ENCODE results near the gene GDPD1. TPM values are rescaled to one million over a fixed set of nuclear protein-coding genes. Genes with fewer than 3 reads are reported as not detected.
"Not testable (repeated sequence)": the region's sequence is repeated elsewhere in the genome, so short reads cannot be mapped to it uniquely, and the experiment has no call there.

The GDPD1 gene
- 5.9 TPM for polyA plus RNA-seq (2013, experiment 1 of 2)
- polyA plus RNA-seq (2013, experiment 2 of 2) = 5.9 TPM

DNA sequence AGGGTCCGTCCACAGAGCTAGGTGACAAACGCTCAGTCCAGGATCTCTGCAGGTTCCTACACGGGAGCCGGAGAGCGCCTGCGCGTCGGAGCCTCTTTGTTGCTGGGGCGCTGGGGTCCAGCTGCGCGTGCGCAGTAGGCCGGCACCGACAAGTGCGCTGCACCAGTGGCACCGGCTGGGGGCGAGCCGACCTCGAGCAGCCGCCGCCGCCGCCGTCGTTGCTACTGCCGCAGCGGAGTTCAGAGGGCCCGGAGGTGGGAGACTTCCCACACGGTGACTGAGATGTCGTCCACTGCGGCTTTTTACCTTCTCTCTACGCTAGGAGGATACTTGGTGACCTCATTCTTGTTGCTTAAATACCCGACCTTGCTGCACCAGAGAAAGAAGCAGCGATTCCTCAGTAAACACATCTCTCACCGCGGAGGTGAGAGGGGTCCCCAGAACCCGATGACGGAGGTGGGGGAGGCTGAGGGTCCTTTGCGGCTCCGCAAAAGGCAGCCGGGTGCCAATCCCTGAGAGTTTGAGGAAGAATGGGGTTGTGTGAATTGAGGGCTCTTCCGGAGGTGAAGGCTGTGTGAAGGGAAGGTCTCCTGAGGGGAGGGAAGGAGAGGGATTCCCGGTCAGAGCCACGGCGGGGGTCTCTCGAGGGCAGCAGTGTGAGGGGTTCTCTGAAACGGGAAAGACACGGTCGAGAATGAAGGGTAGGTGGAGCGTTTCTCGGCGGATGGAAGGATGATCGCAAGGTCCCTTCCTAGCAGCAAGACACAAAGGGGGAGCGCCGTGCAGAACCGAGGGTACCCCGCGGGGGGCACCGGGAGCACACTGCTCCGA lies at the start of gene GDPD1:
TSS of gene GDPD1 (plus strand) at position 184 of the 831 bp plus-strand sequence. CDS start at position 283, 99 bp downstream.
- peak within 1 kb of the TSS; percentile 43 for H3K27ac ChIP-seq (ENCODE audit: low read depth, low read length, severe bottlenecking)

DNA sequence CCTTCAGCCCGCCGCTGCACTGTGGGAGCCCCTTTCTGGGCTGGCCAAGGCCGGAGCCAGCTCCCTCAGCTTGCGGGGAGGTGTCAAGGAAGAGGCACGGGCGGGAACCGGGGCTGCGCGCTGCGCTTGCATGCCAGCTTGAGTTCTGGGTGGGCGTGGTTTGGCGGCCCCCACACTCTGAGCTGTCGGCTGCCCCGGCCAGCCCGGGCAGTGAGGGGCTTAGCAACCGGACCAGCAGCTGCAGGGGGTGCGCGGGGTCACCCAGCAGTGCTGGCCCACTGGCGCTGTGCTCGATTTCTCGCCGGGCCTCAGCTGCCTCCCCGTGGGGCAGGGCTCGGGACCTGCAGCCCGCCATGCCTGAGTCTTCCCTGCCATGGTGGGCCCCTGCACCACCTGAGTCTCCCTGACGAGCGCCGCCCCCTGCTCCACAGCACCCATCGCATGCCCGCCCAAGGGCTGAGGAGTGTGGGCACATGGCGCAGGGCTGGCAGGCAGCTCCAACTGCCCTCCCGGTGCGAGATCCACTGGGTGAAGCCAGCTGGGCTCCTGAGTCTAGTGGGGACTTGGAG lies 47.8 kb upstream of the GDPD1 start:
- H3K36me3 ChIP-seq (ENCODE audit: control insufficient read depth, insufficient read depth, low read length) = peaks cover 67% of the 10 kb centered on the region
- H3K4me1 ChIP-seq (ENCODE audit: control insufficient read depth, insufficient read depth, low read length, poor library complexity, severe bottlenecking) = peaks cover 2% of the 10 kb centered on the region
- no peaks in the 10 kb centered on the region for H3K9me3 ChIP-seq (ENCODE audit: control insufficient read depth, low read length)
- WGBS, 2 experiments (ENCODE audit: insufficient coverage in 2 of 2) = 98% methylated on average over 24 to 27 of the region's 33 CpGs
- no peak overlapping the region for H3K4me3 ChIP-seq (ENCODE audit: extremely low read depth, insufficient read depth, low read length, poor library complexity, severe bottlenecking)
- H3K27ac ChIP-seq (ENCODE audit: low read depth, low read length, severe bottlenecking) = no peak overlapping the region

More for the DNA sequence above, at the start of gene GDPD1:
- Histone ChIP-seq H3K4me1 (ENCODE audit: control insufficient read depth, insufficient read depth, low read length, poor library complexity, severe bottlenecking) (no peaks in the 10 kb centered on the region), H3K4me3 (ENCODE audit: extremely low read depth, insufficient read depth, low read length, poor library complexity, severe bottlenecking) (peak within 1 kb of the TSS; percentile 66), H3K36me3 (ENCODE audit: control insufficient read depth, insufficient read depth, low read length) (no peaks in the 10 kb centered on the region), H3K9me3 (ENCODE audit: control insufficient read depth, low read length) (no peaks in the 10 kb centered on the region)
- WGBS, 2 experiments (ENCODE audit: insufficient coverage in 2 of 2) = 1% methylated on average over 49 to 54 of the region's 60 CpGs

DNA sequence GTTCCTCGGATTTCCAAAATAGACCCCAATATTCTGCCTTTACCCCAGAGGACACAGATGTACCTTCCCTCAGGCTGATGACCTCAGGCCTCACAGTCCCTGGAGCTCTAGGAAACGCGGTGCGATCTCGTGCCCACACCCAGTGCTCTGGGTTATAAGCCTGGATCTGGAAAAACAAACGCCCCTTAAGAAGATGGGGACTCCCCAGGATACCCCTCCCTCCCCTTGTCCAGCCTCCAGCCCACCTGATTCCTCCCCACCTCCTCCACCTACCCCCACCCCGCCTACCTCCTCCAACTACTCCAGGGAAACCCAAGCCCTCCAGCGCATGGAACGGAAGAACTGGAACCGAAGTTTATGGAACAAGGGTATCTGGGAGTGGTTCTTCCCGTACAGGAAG lies 45.6 kb upstream of the GDPD1 start:
- Histone ChIP-seq H3K4me3 (ENCODE audit: extremely low read depth, insufficient read depth, low read length, poor library complexity, severe bottlenecking) (no peak overlapping the region), H3K36me3 (ENCODE audit: control insufficient read depth, insufficient read depth, low read length) (peaks cover 65% of the 10 kb centered on the region), H3K4me1 (ENCODE audit: control insufficient read depth, insufficient read depth, low read length, poor library complexity, severe bottlenecking) (no peaks in the 10 kb centered on the region), H3K27ac (ENCODE audit: low read depth, low read length, severe bottlenecking) (no peak overlapping the region), H3K9me3 (ENCODE audit: control insufficient read depth, low read length) (no peaks in the 10 kb centered on the region)
- 97 to 98% methylated on average over 5 to 10 of the region's 11 CpGs for WGBS, 2 experiments (ENCODE audit: insufficient coverage in 2 of 2)

DNA sequence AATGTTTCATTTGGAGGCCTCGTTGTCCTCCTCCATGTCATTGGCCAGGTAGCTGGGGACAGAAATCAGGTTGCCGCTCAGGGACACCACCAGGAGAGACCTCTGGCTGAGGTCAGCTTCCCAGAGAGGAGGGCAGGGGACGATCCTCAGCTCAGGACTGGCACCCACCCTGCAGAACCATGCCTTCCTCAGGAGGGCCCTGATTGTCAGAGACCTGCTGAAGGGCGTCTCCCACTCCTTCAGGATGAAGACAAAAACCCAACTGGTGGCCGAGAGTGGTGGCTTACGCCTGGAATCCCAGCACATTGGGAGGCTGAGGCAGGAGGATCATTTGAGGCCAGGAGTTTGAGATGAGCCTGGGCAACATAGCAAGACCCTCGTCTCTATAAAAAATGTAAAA lies 45.2 kb upstream of the GDPD1 start:
- no peak overlapping the region for H3K27ac ChIP-seq (ENCODE audit: low read depth, low read length, severe bottlenecking)
- H3K36me3 ChIP-seq (ENCODE audit: control insufficient read depth, insufficient read depth, low read length) = peaks cover 64% of the 10 kb centered on the region
- H3K9me3 ChIP-seq (ENCODE audit: control insufficient read depth, low read length) = no peaks in the 10 kb centered on the region
- 97 to 98% methylated on average over 6 to 7 of the region's 7 CpGs for WGBS, 2 experiments (ENCODE audit: insufficient coverage in 2 of 2)
- no peaks in the 10 kb centered on the region for H3K4me1 ChIP-seq (ENCODE audit: control insufficient read depth, insufficient read depth, low read length, poor library complexity, severe bottlenecking)
- H3K4me3 ChIP-seq (ENCODE audit: extremely low read depth, insufficient read depth, low read length, poor library complexity, severe bottlenecking) = no peak overlapping the region

DNA sequence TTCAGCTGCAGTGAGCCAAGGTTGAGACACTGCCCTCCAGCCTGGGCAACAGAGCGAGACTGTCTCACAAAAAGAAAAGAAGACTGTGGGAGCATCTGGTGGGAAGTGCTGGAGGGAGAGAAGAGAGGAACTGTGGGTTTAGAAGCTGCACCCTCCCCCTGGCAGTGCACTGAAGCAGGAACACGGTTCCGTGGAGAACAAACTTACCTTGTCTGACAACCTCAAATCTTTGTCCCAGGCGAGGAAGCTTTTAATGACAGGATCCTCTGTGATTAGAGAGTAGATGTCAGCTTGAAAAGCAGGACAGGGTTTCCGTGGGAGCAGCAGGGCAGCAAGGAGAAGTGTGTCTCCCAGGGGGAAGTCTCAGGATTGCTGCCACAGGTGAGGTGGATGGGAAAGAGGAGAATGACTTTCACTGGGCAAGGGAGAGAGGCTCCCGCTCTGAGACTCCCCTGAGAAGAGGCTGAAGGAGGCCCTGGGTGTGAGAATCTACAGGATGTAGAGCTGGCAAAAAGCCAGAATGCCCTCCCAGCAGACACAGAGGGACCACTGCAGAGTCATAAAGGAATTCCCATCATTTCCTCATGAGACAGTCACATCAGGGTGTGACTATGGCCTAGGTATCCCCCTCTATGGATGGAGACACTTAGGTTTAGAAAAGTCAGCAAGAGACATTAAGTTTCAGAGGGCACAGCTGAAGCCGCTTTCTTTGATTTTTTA lies 41.9 kb upstream of the GDPD1 start:
- Histone ChIP-seq H3K4me1 (ENCODE audit: control insufficient read depth, insufficient read depth, low read length, poor library complexity, severe bottlenecking) (no peaks in the 10 kb centered on the region), H3K36me3 (ENCODE audit: control insufficient read depth, insufficient read depth, low read length) (peaks cover 65% of the 10 kb centered on the region), H3K27ac (ENCODE audit: low read depth, low read length, severe bottlenecking) (no peak overlapping the region), H3K9me3 (ENCODE audit: control insufficient read depth, low read length) (no peaks in the 10 kb centered on the region), H3K4me3 (ENCODE audit: extremely low read depth, insufficient read depth, low read length, poor library complexity, severe bottlenecking) (no peak overlapping the region)
- WGBS, 2 experiments (ENCODE audit: insufficient coverage in 2 of 2) = 88 to 97% methylated on average over 3 to 5 of the region's 7 CpGs

DNA sequence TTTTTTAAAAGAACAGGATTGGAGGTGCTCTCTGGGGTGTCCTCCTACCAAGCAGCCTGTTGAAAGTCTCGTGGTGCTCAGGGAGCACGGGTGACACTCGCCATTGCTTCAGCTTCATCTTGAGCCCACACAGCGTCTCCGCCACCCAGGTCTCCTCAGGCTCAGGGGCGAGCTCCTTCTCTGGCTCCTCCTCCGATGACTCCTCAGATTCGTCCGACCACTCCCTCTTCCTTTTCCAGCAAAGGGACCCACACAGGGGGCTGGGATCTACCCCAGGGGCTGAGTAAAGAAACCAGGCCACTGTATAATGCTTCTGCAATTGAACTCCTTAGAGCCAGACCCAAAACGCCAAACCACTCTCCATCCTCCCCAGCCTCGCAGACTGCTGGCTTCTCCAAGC lies 40.7 kb upstream of the GDPD1 start:
- not testable (repeated sequence) for H3K4me3 ChIP-seq (ENCODE audit: extremely low read depth, insufficient read depth, low read length, poor library complexity, severe bottlenecking); H3K27ac ChIP-seq (ENCODE audit: low read depth, low read length, severe bottlenecking); H3K9me3 ChIP-seq (ENCODE audit: control insufficient read depth, low read length); H3K4me1 ChIP-seq (ENCODE audit: control insufficient read depth, insufficient read depth, low read length, poor library complexity, severe bottlenecking)
- H3K36me3 ChIP-seq (ENCODE audit: control insufficient read depth, insufficient read depth, low read length) = peaks cover 62% of the 10 kb centered on the region
- WGBS, 2 experiments (ENCODE audit: insufficient coverage in 2 of 2) = 90 to 100% methylated on average over 4 to 9 of the region's 11 CpGs

DNA sequence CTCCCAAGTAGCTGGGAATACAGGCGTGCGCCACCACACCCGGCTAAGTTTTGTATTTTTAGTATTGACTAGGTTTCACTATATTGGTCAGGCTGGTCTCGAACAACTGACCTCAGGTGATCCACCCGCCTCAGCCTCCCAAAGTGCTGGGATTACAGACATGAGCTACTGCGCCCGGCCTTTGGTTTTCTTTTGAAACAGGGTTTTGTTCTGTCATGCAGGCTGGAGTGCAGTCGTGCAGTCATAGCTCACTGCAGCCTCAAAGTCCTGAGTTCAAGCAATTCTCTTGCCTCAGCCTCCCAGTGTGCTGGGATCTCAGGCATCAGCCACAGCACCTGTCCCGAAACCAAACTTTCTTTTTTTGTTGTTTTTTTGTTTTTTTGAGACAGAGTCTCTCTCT lies 39.7 kb upstream of the GDPD1 start:
- Histone ChIP-seq H3K4me1 (ENCODE audit: control insufficient read depth, insufficient read depth, low read length, poor library complexity, severe bottlenecking) (no peaks in the 10 kb centered on the region), H3K4me3 (ENCODE audit: extremely low read depth, insufficient read depth, low read length, poor library complexity, severe bottlenecking) (no peak overlapping the region), H3K27ac (ENCODE audit: low read depth, low read length, severe bottlenecking) (no peak overlapping the region), H3K36me3 (ENCODE audit: control insufficient read depth, insufficient read depth, low read length) (peaks cover 62% of the 10 kb centered on the region), H3K9me3 (ENCODE audit: control insufficient read depth, low read length) (no peaks in the 10 kb centered on the region)
- 93 to 95% methylated on average over 6 to 8 of the region's 9 CpGs for WGBS, 2 experiments (ENCODE audit: insufficient coverage in 2 of 2)

DNA sequence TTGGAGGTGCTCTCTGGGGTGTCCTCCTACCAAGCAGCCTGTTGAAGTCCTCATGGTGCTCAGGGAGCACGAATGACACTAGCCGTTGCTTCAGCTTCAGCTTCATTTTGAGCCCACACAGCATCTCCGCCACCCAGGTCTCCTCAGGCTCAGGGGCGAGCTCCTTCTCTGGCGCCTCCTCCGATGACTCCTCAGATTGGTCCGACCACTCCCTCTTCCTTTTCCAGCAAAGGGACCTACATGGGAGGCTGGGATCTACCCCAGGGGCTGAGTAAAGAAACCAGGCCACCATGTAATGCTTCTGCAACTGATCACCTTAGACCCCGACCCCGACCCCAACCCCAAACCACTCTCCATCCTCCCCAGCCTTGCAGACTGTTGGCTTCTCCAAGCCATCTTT lies 38.8 kb upstream of the GDPD1 start:
- Histone ChIP-seq H3K36me3 (ENCODE audit: control insufficient read depth, insufficient read depth, low read length) (peaks cover 69% of the 10 kb centered on the region), H3K9me3 (ENCODE audit: control insufficient read depth, low read length) (no peaks in the 10 kb centered on the region), H3K4me1 (ENCODE audit: control insufficient read depth, insufficient read depth, low read length, poor library complexity, severe bottlenecking) (no peaks in the 10 kb centered on the region), H3K27ac (ENCODE audit: low read depth, low read length, severe bottlenecking) (no peak overlapping the region), H3K4me3 (ENCODE audit: extremely low read depth, insufficient read depth, low read length, poor library complexity, severe bottlenecking) (no peak overlapping the region)
- 94 to 96% methylated on average over 7 to 8 of the region's 9 CpGs for WGBS, 2 experiments (ENCODE audit: insufficient coverage in 2 of 2)

DNA sequence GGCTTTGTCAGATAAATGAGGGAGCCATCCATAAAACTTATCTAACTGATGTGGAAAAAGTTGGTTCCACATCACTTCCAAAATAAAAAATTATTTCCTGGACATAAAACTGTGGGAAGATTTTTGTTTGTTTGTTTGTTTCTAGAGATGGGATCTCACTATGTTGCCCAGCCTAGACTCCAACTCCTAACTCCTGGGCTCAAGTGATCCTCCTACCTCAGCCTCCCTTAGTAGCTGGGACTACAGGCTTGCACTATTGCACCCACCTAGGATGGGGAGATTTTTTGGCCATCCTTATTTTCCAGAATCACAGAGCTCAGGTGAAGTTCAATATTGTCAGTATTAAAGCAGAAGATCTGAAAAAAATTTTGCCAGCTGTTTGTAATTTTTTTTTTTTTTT lies 34.3 kb upstream of the GDPD1 start:
- H3K4me1 ChIP-seq (ENCODE audit: control insufficient read depth, insufficient read depth, low read length, poor library complexity, severe bottlenecking) = no peaks in the 10 kb centered on the region
- H3K27ac ChIP-seq (ENCODE audit: low read depth, low read length, severe bottlenecking) = no peak overlapping the region
- H3K4me3 ChIP-seq (ENCODE audit: extremely low read depth, insufficient read depth, low read length, poor library complexity, severe bottlenecking) = no peak overlapping the region
- H3K9me3 ChIP-seq (ENCODE audit: control insufficient read depth, low read length) = no peaks in the 10 kb centered on the region
- H3K36me3 ChIP-seq (ENCODE audit: control insufficient read depth, insufficient read depth, low read length) = peaks cover 88% of the 10 kb centered on the region

DNA sequence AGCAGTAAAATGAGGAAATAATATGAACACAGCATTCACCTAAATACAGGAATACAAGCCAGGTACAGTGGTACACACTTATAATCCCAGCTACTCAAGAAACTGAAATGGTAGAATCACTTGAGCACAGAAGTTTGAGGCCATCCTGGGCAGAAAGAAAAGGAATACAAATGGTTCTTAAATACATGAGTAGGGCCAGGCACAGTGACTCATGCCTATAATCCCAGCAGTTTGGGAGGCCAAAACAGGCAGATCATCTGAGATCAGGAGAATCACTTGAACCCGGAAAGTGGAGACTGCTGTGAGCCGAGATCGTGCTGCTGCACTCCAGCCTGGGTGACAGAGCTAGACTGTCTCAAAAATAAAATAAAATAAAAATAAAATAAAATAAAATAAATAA lies 33.5 kb upstream of the GDPD1 start:
- WGBS, 2 experiments (ENCODE audit: insufficient coverage in 2 of 2) = 86% methylated on average over 1 of the region's 3 CpGs; no CpG with 5 or more reads in 1 of the 2 experiments
- no peak overlapping the region for H3K27ac ChIP-seq (ENCODE audit: low read depth, low read length, severe bottlenecking)
- no peaks in the 10 kb centered on the region for H3K4me1 ChIP-seq (ENCODE audit: control insufficient read depth, insufficient read depth, low read length, poor library complexity, severe bottlenecking)
- peaks cover 89% of the 10 kb centered on the region for H3K36me3 ChIP-seq (ENCODE audit: control insufficient read depth, insufficient read depth, low read length)
- no peaks in the 10 kb centered on the region for H3K9me3 ChIP-seq (ENCODE audit: control insufficient read depth, low read length)
- no peak overlapping the region for H3K4me3 ChIP-seq (ENCODE audit: extremely low read depth, insufficient read depth, low read length, poor library complexity, severe bottlenecking)
